ENCODE measurements around the gene AKAP5.

AKAP5 gene

GRCh38 chr14:64488590-64489099, 23.3 kb downstream of the AKAP5 start:
- no peak for DNase-seq (ENCODE audit: insufficient read length, low spot score)
- no peak for TF ChIP-seq CTCF (IDR thresholded peaks at IDR 0.05; ENCODE audit: insufficient read depth, missing control alignments)
- FAIRE-seq: no peak

GRCh38 chr14:64491637-64492036, 26.3 kb downstream of the AKAP5 start:
- no peak for TF ChIP-seq CTCF (IDR thresholded peaks at IDR 0.05; ENCODE audit: insufficient read depth, missing control alignments)
- DNase-seq (ENCODE audit: insufficient read length, low spot score) (no peak), FAIRE-seq (no peak)

GRCh38 chr14:64493455-64493854, 28.2 kb downstream of the AKAP5 start:
- TF ChIP-seq CTCF (IDR thresholded peaks at IDR 0.05; ENCODE audit: insufficient read depth, missing control alignments): no peak
- no peak for FAIRE-seq
- DNase-seq (ENCODE audit: insufficient read length, low spot score): no peak

GRCh38 chr14:64495252-64495651, 30.0 kb downstream of the AKAP5 start:
- FAIRE-seq: no peak
- DNase-seq (ENCODE audit: insufficient read length, low spot score): no peak
- no peak for TF ChIP-seq CTCF (IDR thresholded peaks at IDR 0.05; ENCODE audit: insufficient read depth, missing control alignments)

- no peak for FAIRE-seq
- DNase-seq (ENCODE audit: insufficient read length, low spot score): no peak
- TF ChIP-seq CTCF (IDR thresholded peaks at IDR 0.05; ENCODE audit: insufficient read depth, missing control alignments): no peak
Observed at GRCh38 chr14:64496764-64497163, 31.5 kb downstream of the AKAP5 start.

GRCh38 chr14:64500088-64500487, 34.8 kb downstream of the AKAP5 start:
- DNase-seq (ENCODE audit: insufficient read length, low spot score): no peak
- no peak for TF ChIP-seq CTCF (IDR thresholded peaks at IDR 0.05; ENCODE audit: insufficient read depth, missing control alignments)
- no peak for FAIRE-seq

GRCh38 chr14:64501411-64502171, 36.3 kb downstream of the AKAP5 start:
- TF ChIP-seq CTCF (IDR thresholded peaks at IDR 0.05; ENCODE audit: insufficient read depth, missing control alignments): no peak
- FAIRE-seq (no peak), DNase-seq (ENCODE audit: insufficient read length, low spot score) (no peak)
